Neural cell (in vitro differentiated cells): ENCODE results near the gene ACVR1. TPM values are rescaled to one million over a fixed set of nuclear protein-coding genes. Genes with fewer than 3 reads are reported as not detected.

Experiments
- H2AFZ ChIP-seq: fragments of 200-600, 300-800 bp; sonication (generic), shearing (Covaris generic); 2 replicates; pipeline ENCODE4 v1.6.0; 2014; ENCODE audit warnings: low read depth, mild to moderate bottlenecking, antibody characterized with exemption, low read length, moderate library complexity
- H3F3A ChIP-seq: fragments of 200-600 bp; shearing (Covaris generic); 2 replicates; pipeline ENCODE4 v1.6.1; 2016; ENCODE audit warnings: mild to moderate bottlenecking, moderate library complexity, mixed read lengths, antibody characterized with exemption, low read length; ENCODE audit not compliant: insufficient read depth, poor library complexity, severe bottlenecking
- H3K27ac ChIP-seq: fragments of 200-600, 300-800 bp; sonication (generic), shearing (Covaris generic); 2 replicates; pipeline ENCODE4 v1.5.1; 2014; ENCODE audit warnings: mild to moderate bottlenecking, low read length, moderate library complexity
- H3K27me3 ChIP-seq: fragments of 300-800, 200-600 bp; sonication (generic), shearing (Covaris generic); 2 replicates; pipeline ENCODE4 v1.6.0; 2014; ENCODE audit warnings: mild to moderate bottlenecking, low read depth, low read length, moderate library complexity; ENCODE audit not compliant: insufficient read depth
- H3K36me3 ChIP-seq: fragments of 300-800, 200-600 bp; sonication (generic), shearing (Covaris generic); 2 replicates; pipeline ENCODE4 v1.5.1; 2014; ENCODE audit warnings: mild to moderate bottlenecking, antibody characterized with exemption, low read length, moderate library complexity; ENCODE audit not compliant: insufficient read depth
- H3K4me2 ChIP-seq: fragments of 300-800, 200-600 bp; sonication (generic), shearing (Covaris generic); 2 replicates; pipeline ENCODE4 v1.6.0; 2014; ENCODE audit warnings: mild to moderate bottlenecking, low read length
- H3K4me3 ChIP-seq: fragments of 300-800, 200-600 bp; sonication (generic), shearing (Covaris generic); 2 replicates; pipeline ENCODE4 v1.5.1; 2014; ENCODE audit warnings: mild to moderate bottlenecking, low read length, moderate library complexity
- H3K79me2 ChIP-seq: fragments of 200-600 bp; shearing (Covaris generic); replicated peaks from 2 replicates; pipeline ENCODE4 v1.6.0; 2014; ENCODE audit warnings: mild to moderate bottlenecking, low read length, moderate library complexity; ENCODE audit not compliant: insufficient read depth
- H3K9ac ChIP-seq: fragments of 300-800, 200-600 bp; sonication (generic), shearing (Covaris generic); 2 replicates; pipeline ENCODE4 v1.6.1; 2016; ENCODE audit warnings: mild to moderate bottlenecking, low read length, mixed read lengths
- H3K9me2 ChIP-seq: fragments of 200-600 bp; shearing (Covaris generic); 2 replicates; pipeline ENCODE4 v1.6.1; 2016; ENCODE audit warnings: mild to moderate bottlenecking, low read length, mixed read lengths; ENCODE audit not compliant: insufficient read depth
- H3K9me3 ChIP-seq: fragments of 200-600, 300-800 bp; sonication (generic), shearing (Covaris generic); 2 replicates; pipeline ENCODE4 v1.6.1; 2016; ENCODE audit warnings: mild to moderate bottlenecking, mixed run types, low read length, moderate library complexity, mixed read lengths
- H4K20me1 ChIP-seq: fragments of 200-600 bp; shearing (Covaris generic); 2 replicates; pipeline ENCODE4 v1.6.1; 2016; ENCODE audit warnings: mild to moderate bottlenecking, mixed run types; ENCODE audit not compliant: insufficient read depth
- EP300 ChIP-seq: fragments of 450-650 bp; conservative IDR thresholded peaks from 2 replicates; pipeline ENCODE4 v1.6.1; 2014; ENCODE audit warnings: antibody characterized with exemption, mild to moderate bottlenecking, moderate library complexity; ENCODE audit not compliant: poor library complexity, severe bottlenecking
- EZH2 ChIP-seq: fragments of 200-600, 300-800 bp; shearing (Covaris generic), sonication (generic); IDR thresholded peaks from 2 replicates; pipeline ENCODE4 v1.6.1; 2014; ENCODE audit warnings: antibody characterized with exemption, low read length, borderline replicate concordance, mild to moderate bottlenecking; ENCODE audit not compliant: insufficient read depth, poor library complexity, severe bottlenecking
- MXI1 ChIP-seq: fragments of 450-650 bp; conservative IDR thresholded peaks from 2 replicates; pipeline ENCODE4 v1.6.1; 2014; ENCODE audit warnings: antibody characterized with exemption, mild to moderate bottlenecking; ENCODE audit not compliant: poor library complexity, severe bottlenecking
- POLR2AphosphoS5 ChIP-seq: IDR thresholded peaks from 2 replicates; pipeline ENCODE4 v1.6.1; 2012
- RAD21 ChIP-seq: fragments of 450-650 bp; conservative IDR thresholded peaks from 2 replicates; pipeline ENCODE4 v1.6.1; 2014; ENCODE audit warnings: antibody characterized with exemption, mild to moderate bottlenecking, moderate library complexity
- REST ChIP-seq: IDR thresholded peaks from 2 replicates; pipeline ENCODE4 v1.6.1; 2012; ENCODE audit warnings: borderline replicate concordance
- SMC3 ChIP-seq: fragments of 450-650 bp; conservative IDR thresholded peaks from 2 replicates; pipeline ENCODE4 v1.6.1; 2014; ENCODE audit warnings: antibody characterized with exemption, mild to moderate bottlenecking, moderate library complexity; ENCODE audit not compliant: poor library complexity
- TAF1 ChIP-seq: IDR thresholded peaks from 2 replicates; pipeline ENCODE4 v1.6.1; 2012; ENCODE audit warnings: low read depth
- polyA plus RNA-seq: library from polyadenylated mRNA; depleted of rRNA; stranded (reverse); fragments of >200 nt; gene quantifications from 2 replicates; pipeline ENCODE4 v1.2.3, GENCODE V29; 2014
- TF ChIP-seq, protein P1 (sequence below): fragments of 450-650 bp; IDR thresholded peaks from 2 replicates; pipeline ENCODE4 v1.5.1; 2014; ENCODE audit warnings: antibody characterized with exemption, mild to moderate bottlenecking, moderate library complexity; ENCODE audit not compliant: poor library complexity, severe bottlenecking

The ACVR1 gene
- polyA plus RNA-seq, 1 donor from 2014 or later = 4.0 TPM

GRCh38 chr2:157808421-157808820 lies 67.7 kb downstream of the ACVR1 start:
- no peaks in the 10 kb centered on the region for H3K79me2 ChIP-seq
- no peaks in the 10 kb centered on the region for H4K20me1 ChIP-seq
- H3F3A ChIP-seq = no peaks in the 10 kb centered on the region
- no peak overlapping the region for H3K4me2 ChIP-seq
- no peak overlapping the region for H3K27ac ChIP-seq
- no peak overlapping the region for H3K9ac ChIP-seq
- H3K9me3 ChIP-seq = no peaks in the 10 kb centered on the region
- H3K4me3 ChIP-seq = no peak overlapping the region
- H3K27me3 ChIP-seq = no peaks in the 10 kb centered on the region
- H3K9me2 ChIP-seq = no peaks in the 10 kb centered on the region
- H3K36me3 ChIP-seq = no peaks in the 10 kb centered on the region
- no peak overlapping the region for H2AFZ ChIP-seq
- TF ChIP-seq EP300 (no peak), REST (no peak)

DNA sequence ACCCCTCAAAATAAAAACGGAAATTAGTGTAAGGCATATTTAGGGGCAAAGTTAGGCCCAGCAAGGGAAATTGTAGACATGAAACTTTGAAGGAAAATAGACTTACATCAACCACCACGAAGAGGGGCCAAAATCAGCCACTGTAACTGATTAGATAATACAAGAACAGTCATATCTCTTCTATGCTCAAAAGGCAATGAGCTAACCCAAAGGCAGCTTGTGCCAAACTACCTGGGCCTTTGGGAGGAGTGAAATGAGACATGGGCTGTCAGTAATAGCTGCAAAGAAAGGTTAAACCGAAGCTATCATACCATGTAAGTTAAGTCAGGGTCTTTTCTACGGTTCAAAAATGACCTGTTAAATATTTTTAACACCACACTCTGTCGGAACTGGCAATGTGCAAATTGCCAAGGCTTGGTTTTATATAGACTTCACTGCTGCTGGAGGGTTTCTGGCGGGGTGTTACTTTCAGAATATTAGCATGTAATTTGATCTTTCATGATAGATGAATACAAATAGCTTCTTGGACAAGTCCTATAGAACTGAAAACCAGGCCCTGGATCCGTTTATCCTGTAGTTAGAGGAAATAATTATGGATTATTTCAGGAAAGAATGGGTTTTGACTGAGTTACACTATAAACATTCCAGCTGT lies 69.6 kb downstream of the ACVR1 start:
- no peaks in the 10 kb centered on the region for H3F3A ChIP-seq
- H3K9ac ChIP-seq = no peak overlapping the region
- H3K27ac ChIP-seq = no peak overlapping the region
- H3K9me3 ChIP-seq = no peaks in the 10 kb centered on the region
- no peaks in the 10 kb centered on the region for H3K36me3 ChIP-seq
- H3K4me3 ChIP-seq = no peak overlapping the region
- no peaks in the 10 kb centered on the region for H3K79me2 ChIP-seq
- no peaks in the 10 kb centered on the region for H3K27me3 ChIP-seq
- TF ChIP-seq POLR2AphosphoS5 (no peak), MXI1 (no peak), EZH2 (no peak), EP300 (no peak), RAD21 (no peak), SMC3 (no peak), REST (no peak), TAF1 (no peak)
- TF ChIP-seq, protein P1, sequence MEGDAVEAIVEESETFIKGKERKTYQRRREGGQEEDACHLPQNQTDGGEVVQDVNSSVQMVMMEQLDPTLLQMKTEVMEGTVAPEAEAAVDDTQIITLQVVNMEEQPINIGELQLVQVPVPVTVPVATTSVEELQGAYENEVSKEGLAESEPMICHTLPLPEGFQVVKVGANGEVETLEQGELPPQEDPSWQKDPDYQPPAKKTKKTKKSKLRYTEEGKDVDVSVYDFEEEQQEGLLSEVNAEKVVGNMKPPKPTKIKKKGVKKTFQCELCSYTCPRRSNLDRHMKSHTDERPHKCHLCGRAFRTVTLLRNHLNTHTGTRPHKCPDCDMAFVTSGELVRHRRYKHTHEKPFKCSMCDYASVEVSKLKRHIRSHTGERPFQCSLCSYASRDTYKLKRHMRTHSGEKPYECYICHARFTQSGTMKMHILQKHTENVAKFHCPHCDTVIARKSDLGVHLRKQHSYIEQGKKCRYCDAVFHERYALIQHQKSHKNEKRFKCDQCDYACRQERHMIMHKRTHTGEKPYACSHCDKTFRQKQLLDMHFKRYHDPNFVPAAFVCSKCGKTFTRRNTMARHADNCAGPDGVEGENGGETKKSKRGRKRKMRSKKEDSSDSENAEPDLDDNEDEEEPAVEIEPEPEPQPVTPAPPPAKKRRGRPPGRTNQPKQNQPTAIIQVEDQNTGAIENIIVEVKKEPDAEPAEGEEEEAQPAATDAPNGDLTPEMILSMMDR = no peak
- no peaks in the 10 kb centered on the region for H3K9me2 ChIP-seq
- no peak overlapping the region for H3K4me2 ChIP-seq
- H2AFZ ChIP-seq = no peak overlapping the region
- no peaks in the 10 kb centered on the region for H4K20me1 ChIP-seq
